Measurements from ENCODE around the gene C8B.

C8B gene

GRCh38 chr1:56915960-56916359 is 49.9 kb downstream of the C8B start:
- Histone ChIP-seq H3K4me1 (ENCODE audit: control insufficient read depth, insufficient read depth, low read depth, low read length) (no peaks in the 10 kb centered on the region), H3K14ac (ENCODE audit: low read length in 2 of 2) (peak overlapping the region in 1 of 2 experiments; percentile 12), H2AFZ (ENCODE audit: low read depth, low read length) (no peak overlapping the region), H2BK120ac (ENCODE audit: low read depth, low read length) (no peak overlapping the region), H4K91ac (ENCODE audit: low read length) (no peak overlapping the region), H3K79me1 (replicated peaks; ENCODE audit: low read length, poor library complexity, severe bottlenecking) (no peaks in the 10 kb centered on the region), H2AK5ac (ENCODE audit: low read length, severe bottlenecking) (no peak overlapping the region), H3K27ac (ENCODE audit: low read length, poor library complexity, severe bottlenecking) (no peak overlapping the region), H3K36me3 (ENCODE audit: control insufficient read depth in 1 of 2, insufficient read depth in 2 of 2, low read depth in 1 of 2, low read length in 2 of 2) (no peaks in the 10 kb centered on the region), H2BK12ac (ENCODE audit: low read length in 2 of 2) (no peak overlapping the region), H2BK5ac (ENCODE audit: low read depth, low read length, poor library complexity, severe bottlenecking) (no peak overlapping the region), H3K23ac (ENCODE audit: low read length in 2 of 2) (no peak overlapping the region), H3K4ac (ENCODE audit: low read depth in 1 of 2, low read length in 2 of 2) (no peak overlapping the region), H3K18ac (ENCODE audit: low read depth in 1 of 2, low read length in 2 of 2) (no peak overlapping the region), H4K8ac (ENCODE audit: low read length) (no peak overlapping the region), H3K9me3 (ENCODE audit: control insufficient read depth, low read length) (no peaks in the 10 kb centered on the region), H3K27me3 (ENCODE audit: control insufficient read depth in 1 of 2, insufficient read depth in 1 of 2, low read length in 2 of 2) (no peaks in the 10 kb centered on the region), H3K4me3 (ENCODE audit: insufficient read depth in 1 of 2, low read depth in 1 of 2, low read length in 2 of 2) (no peak overlapping the region), H2BK15ac (ENCODE audit: low read depth, poor library complexity, severe bottlenecking) (no peak overlapping the region), H3K9ac (ENCODE audit: low read length) (no peak overlapping the region), H3K4me2 (ENCODE audit: low read length, poor library complexity, severe bottlenecking) (no peak overlapping the region)
- no peak for DNase-seq
- 62% methylated on average over 4 of the region's 4 CpGs for WGBS

GRCh38 chr1:56912325-56912724 is 53.5 kb downstream of the C8B start:
- Histone ChIP-seq H3K4me2 (ENCODE audit: low read length, poor library complexity, severe bottlenecking) (no peak overlapping the region), H3K4ac (ENCODE audit: low read depth in 1 of 2, low read length in 2 of 2) (no peak overlapping the region), H3K9ac (ENCODE audit: low read length) (no peak overlapping the region), H3K27me3 (ENCODE audit: control insufficient read depth in 1 of 2, insufficient read depth in 1 of 2, low read length in 2 of 2) (no peaks in the 10 kb centered on the region), H3K23ac (ENCODE audit: low read length in 2 of 2) (no peak overlapping the region), H4K8ac (ENCODE audit: low read length) (no peak overlapping the region), H3K4me1 (ENCODE audit: control insufficient read depth, insufficient read depth, low read depth, low read length) (no peaks in the 10 kb centered on the region), H2BK12ac (ENCODE audit: low read length in 2 of 2) (no peak overlapping the region), H2AK5ac (ENCODE audit: low read length, severe bottlenecking) (no peak overlapping the region), H3K14ac (ENCODE audit: low read length in 2 of 2) (no peak overlapping the region), H2BK15ac (ENCODE audit: low read depth, poor library complexity, severe bottlenecking) (no peak overlapping the region), H4K91ac (ENCODE audit: low read length) (no peak overlapping the region), H3K4me3 (ENCODE audit: insufficient read depth in 1 of 2, low read depth in 1 of 2, low read length in 2 of 2) (no peak overlapping the region), H3K36me3 (ENCODE audit: control insufficient read depth in 1 of 2, insufficient read depth in 2 of 2, low read depth in 1 of 2, low read length in 2 of 2) (no peaks in the 10 kb centered on the region), H3K27ac (ENCODE audit: low read length, poor library complexity, severe bottlenecking) (no peak overlapping the region), H2BK120ac (ENCODE audit: low read depth, low read length) (no peak overlapping the region), H3K79me1 (replicated peaks; ENCODE audit: low read length, poor library complexity, severe bottlenecking) (no peaks in the 10 kb centered on the region), H2AFZ (ENCODE audit: low read depth, low read length) (no peak overlapping the region), H3K9me3 (ENCODE audit: control insufficient read depth, low read length) (no peaks in the 10 kb centered on the region), H3K18ac (ENCODE audit: low read depth in 1 of 2, low read length in 2 of 2) (no peak overlapping the region), H2BK5ac (ENCODE audit: low read depth, low read length, poor library complexity, severe bottlenecking) (peak overlapping the region; percentile 26)
- WGBS: 81% methylated on average over 12 of the region's 12 CpGs
- no peak for DNase-seq

- H4K8ac ChIP-seq (ENCODE audit: low read length): no peak overlapping the region
- H3K4me1 ChIP-seq (ENCODE audit: control insufficient read depth, insufficient read depth, low read depth, low read length): no peaks in the 10 kb centered on the region
- DNase-seq: peak; percentile 8
- no peak overlapping the region for H2AK5ac ChIP-seq (ENCODE audit: low read length, severe bottlenecking)
- no peaks in the 10 kb centered on the region for H3K79me1 ChIP-seq (replicated peaks; ENCODE audit: low read length, poor library complexity, severe bottlenecking)
- H3K4me3 ChIP-seq (ENCODE audit: insufficient read depth in 1 of 2, low read depth in 1 of 2, low read length in 2 of 2): no peak overlapping the region
- no peak overlapping the region for H3K23ac ChIP-seq (ENCODE audit: low read length in 2 of 2)
- H2BK15ac ChIP-seq (ENCODE audit: low read depth, poor library complexity, severe bottlenecking): no peak overlapping the region
- H3K36me3 ChIP-seq (ENCODE audit: control insufficient read depth in 1 of 2, insufficient read depth in 2 of 2, low read depth in 1 of 2, low read length in 2 of 2): no peaks in the 10 kb centered on the region
- H3K9ac ChIP-seq (ENCODE audit: low read length): no peak overlapping the region
- no peak overlapping the region for H2BK120ac ChIP-seq (ENCODE audit: low read depth, low read length)
- H2AFZ ChIP-seq (ENCODE audit: low read depth, low read length): no peak overlapping the region
- H4K91ac ChIP-seq (ENCODE audit: low read length): no peak overlapping the region
- H3K9me3 ChIP-seq (ENCODE audit: control insufficient read depth, low read length): no peaks in the 10 kb centered on the region
- H3K27me3 ChIP-seq (ENCODE audit: control insufficient read depth in 1 of 2, insufficient read depth in 1 of 2, low read length in 2 of 2): no peaks in the 10 kb centered on the region
- no peak overlapping the region for H2BK12ac ChIP-seq (ENCODE audit: low read length in 2 of 2)
- H3K14ac ChIP-seq (ENCODE audit: low read length in 2 of 2): no peak overlapping the region
- no peak overlapping the region for H3K18ac ChIP-seq (ENCODE audit: low read depth in 1 of 2, low read length in 2 of 2)
- WGBS: 73% methylated on average over 7 of the region's 7 CpGs
- H2BK5ac ChIP-seq (ENCODE audit: low read depth, low read length, poor library complexity, severe bottlenecking): no peak overlapping the region
- no peak overlapping the region for H3K27ac ChIP-seq (ENCODE audit: low read length, poor library complexity, severe bottlenecking)
- no peak overlapping the region for H3K4me2 ChIP-seq (ENCODE audit: low read length, poor library complexity, severe bottlenecking)
- H3K4ac ChIP-seq (ENCODE audit: low read depth in 1 of 2, low read length in 2 of 2): no peak overlapping the region
These were observed 54.5 kb downstream of the C8B start for GRCh38 chr1:56911098-56911938.

GRCh38 chr1:56910441-56910985 is 55.3 kb downstream of the C8B start:
- H4K91ac ChIP-seq (ENCODE audit: low read length): no peak overlapping the region
- no peak for DNase-seq
- H3K36me3 ChIP-seq (ENCODE audit: control insufficient read depth in 1 of 2, insufficient read depth in 2 of 2, low read depth in 1 of 2, low read length in 2 of 2): no peaks in the 10 kb centered on the region
- no peak overlapping the region for H3K18ac ChIP-seq (ENCODE audit: low read depth in 1 of 2, low read length in 2 of 2)
- H2AFZ ChIP-seq (ENCODE audit: low read depth, low read length): no peak overlapping the region
- no peak overlapping the region for H3K9ac ChIP-seq (ENCODE audit: low read length)
- no peak overlapping the region for H3K23ac ChIP-seq (ENCODE audit: low read length in 2 of 2)
- H3K79me1 ChIP-seq (replicated peaks; ENCODE audit: low read length, poor library complexity, severe bottlenecking): no peaks in the 10 kb centered on the region
- H4K8ac ChIP-seq (ENCODE audit: low read length): no peak overlapping the region
- H2BK12ac ChIP-seq (ENCODE audit: low read length in 2 of 2): no peak overlapping the region
- H2BK15ac ChIP-seq (ENCODE audit: low read depth, poor library complexity, severe bottlenecking): no peak overlapping the region
- no peak overlapping the region for H2BK5ac ChIP-seq (ENCODE audit: low read depth, low read length, poor library complexity, severe bottlenecking)
- no peak overlapping the region for H3K4me3 ChIP-seq (ENCODE audit: insufficient read depth in 1 of 2, low read depth in 1 of 2, low read length in 2 of 2)
- H2AK5ac ChIP-seq (ENCODE audit: low read length, severe bottlenecking): no peak overlapping the region
- WGBS: 94% methylated on average over 4 of the region's 4 CpGs
- H3K4me2 ChIP-seq (ENCODE audit: low read length, poor library complexity, severe bottlenecking): no peak overlapping the region
- no peaks in the 10 kb centered on the region for H3K27me3 ChIP-seq (ENCODE audit: control insufficient read depth in 1 of 2, insufficient read depth in 1 of 2, low read length in 2 of 2)
- no peak overlapping the region for H2BK120ac ChIP-seq (ENCODE audit: low read depth, low read length)
- H3K27ac ChIP-seq (ENCODE audit: low read length, poor library complexity, severe bottlenecking): no peak overlapping the region
- H3K4me1 ChIP-seq (ENCODE audit: control insufficient read depth, insufficient read depth, low read depth, low read length): no peaks in the 10 kb centered on the region
- no peaks in the 10 kb centered on the region for H3K9me3 ChIP-seq (ENCODE audit: control insufficient read depth, low read length)
- H3K4ac ChIP-seq (ENCODE audit: low read depth in 1 of 2, low read length in 2 of 2): no peak overlapping the region
- H3K14ac ChIP-seq (ENCODE audit: low read length in 2 of 2): no peak overlapping the region

Data from mesenchymal stem cell (in vitro differentiated cells and primary cell).